Endometrium (tissue), 2 donors: ENCODE data around the gene ZC3H12A.

ENCODE experiments used
- FAIRE-seq: peaks from 2 replicates; lab custom pipeline; 2012; peaks lifted over from hg19 to GRCh38; lab: Jason Lieb, UNC
- donor health status: control.
- donor health status: control.

Gene ZC3H12A

DNA sequence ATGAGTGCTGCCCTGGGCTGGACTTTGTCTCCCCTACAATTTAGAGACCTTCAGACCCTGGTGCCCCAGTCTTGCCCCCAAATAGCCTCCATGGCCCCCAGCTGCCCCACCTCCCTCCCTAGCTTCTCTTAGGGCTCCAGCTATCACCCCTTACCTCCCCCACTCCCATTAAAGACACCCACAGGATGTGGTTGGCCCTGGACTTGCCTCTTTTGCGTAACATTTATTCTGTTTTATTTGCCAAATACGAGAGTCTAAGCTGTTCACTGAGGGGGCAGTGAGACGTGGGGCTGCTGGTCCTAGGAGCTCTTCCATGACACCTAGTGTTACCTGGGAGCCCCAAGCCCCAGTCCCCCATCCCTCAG lies 4.5 kb downstream of the ZC3H12A start:
- FAIRE-seq: no peak

DNA sequence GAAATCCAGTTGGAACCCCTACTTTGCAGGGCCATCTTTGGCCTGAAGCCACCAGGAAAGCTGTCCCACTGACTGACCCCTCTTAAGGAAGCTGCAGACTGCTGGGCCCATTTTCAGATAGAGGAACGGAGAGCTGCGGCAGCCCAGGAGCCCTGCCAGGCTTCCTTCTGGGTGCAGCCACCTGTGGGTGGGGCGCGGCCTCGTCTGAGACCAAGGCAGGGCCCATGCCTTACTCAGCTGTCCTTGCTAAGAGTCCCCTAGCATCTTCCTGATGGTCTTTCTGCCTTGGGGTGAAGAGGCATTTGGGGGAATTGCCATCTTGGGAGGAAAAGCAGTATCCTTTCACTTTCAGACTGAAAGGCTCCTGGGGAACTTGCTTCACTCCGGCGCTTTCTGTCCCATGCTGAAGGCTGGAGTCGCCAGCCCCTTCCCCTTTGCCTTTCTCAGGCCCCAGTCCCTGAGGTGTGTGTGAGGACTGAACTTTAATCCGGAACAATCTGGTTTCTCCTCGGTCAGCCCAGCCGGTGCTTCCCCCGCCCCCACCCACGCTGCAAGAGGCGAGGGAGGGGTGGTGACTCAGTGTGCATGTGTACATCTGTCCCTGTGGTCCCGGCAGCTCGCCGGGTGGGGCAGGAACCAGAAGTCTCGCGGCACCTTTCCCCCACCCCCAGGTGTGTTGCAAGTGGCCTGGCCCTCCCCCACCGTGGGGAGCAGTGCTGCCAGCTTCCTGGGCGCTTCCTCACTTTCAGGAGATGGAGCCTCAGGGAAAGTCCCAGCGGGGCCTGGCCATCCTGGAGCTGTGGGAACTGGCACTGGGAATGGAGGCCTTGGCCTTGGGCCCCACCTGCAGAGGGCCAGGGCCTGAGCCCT lies 5.1 kb downstream of the ZC3H12A start:
- no peak for FAIRE-seq

DNA sequence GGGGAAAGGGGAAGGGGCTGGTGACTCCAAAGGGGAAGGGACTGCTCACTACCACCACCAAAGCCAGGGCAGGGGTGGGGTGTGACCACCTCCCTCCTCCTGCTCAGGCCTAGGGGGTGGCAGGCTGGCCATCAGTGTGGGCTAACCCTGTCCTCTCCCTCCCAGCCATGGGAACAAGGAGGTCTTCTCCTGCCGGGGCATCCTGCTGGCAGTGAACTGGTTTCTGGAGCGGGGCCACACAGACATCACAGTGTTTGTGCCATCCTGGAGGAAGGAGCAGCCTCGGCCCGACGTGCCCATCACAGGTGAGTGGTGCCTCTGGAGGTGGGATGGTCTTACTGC lies 5.7 kb downstream of the ZC3H12A start:
- no peak for FAIRE-seq

DNA sequence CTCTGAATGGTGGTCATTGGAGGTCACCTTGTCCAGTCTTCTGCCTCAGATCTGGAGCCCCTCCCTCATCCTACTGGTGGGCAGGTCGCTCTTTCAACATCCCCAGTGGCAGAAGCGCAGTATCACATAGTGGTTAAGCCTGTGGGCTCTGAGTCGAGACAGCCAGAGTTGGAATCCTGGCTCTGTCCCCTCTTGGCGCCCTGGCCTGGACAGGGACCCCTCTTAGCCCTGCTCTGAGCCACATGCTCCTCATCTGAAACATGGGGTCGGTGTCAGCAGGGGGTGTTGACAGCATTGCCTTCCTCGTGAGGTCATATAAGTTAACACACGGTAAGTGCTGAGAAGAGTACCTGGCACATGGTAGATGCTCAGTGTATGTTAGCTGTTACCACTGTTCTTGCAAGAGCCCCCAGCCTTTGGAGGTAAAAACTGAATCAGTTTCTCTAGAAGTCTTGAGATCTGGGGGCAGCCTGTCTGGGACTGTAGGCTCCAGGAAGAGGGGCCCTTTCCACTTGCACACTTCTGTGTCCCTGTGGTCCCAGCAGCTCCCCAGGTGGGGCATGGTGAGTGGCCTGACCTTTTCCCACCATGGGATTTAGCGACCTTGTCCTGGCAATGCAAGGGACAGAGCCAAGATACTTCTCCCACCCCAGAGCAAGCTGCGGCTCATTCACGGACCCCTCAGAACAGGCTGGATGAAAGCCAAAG lies 6.4 kb downstream of the ZC3H12A start:
- FAIRE-seq: no peak

DNA sequence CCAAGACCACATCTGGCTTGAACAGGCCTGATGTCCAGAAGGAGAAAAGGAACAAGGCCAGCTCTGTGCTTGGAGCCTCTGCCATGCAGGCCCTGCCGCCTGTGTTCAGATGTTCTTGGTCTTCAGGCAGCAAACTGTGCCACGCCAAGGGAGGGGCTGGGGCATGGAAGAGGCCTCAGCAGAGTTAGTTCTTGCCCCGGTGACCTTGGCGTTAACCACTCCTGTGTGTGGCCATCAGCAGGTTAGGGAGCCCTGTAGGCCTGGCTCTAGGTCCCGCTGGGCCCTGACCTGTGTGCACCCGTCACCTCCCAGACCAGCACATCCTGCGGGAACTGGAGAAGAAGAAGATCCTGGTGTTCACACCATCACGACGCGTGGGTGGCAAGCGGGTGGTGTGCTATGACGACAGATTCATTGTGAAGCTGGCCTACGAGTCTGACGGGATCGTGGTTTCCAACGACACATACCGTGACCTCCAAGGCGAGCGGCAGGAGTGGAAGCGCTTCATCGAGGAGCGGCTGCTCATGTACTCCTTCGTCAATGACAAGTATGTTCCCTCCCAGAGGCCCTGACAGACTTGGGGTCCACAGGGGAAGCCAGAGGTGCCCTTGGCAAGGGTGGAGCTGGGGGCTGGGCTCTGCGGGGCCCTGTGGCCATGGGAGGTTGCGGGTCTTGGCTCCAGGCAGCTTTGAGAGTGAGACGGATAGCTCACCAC lies 7.1 kb downstream of the ZC3H12A start:
- FAIRE-seq: no peak

DNA sequence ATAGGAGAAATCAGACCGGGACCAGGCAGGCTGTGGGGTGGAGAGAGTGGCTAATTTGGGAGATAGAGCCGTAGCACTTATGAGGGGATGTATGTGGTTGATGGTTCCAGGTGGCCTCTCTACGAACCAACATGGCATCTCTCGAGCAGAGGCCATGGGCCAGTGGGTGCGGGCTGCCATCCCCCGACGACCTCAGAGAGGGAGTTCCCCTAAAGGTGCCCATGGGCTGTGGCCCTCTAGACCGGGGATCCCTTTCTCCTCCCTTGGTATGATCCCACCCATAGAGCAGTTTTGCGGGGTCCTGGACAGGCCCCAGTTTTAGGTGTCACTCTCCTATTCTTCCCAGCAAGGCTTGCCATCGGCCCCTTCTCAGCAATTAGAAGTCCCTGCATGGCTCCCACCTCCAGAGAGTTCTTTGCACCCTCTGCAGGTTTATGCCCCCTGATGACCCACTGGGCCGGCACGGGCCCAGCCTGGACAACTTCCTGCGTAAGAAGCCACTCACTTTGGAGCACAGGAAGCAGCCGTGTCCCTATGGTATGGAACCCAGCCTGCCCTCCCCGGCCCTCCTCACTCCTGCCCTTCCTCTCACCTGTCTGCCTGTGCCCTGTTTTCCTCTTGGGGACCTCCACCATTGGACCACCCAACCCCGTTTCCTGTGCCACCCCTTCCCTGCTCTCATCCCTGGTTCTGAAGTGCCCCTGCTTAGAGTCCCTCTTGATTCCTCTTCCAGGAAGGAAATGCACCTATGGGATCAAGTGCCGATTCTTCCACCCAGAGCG lies 7.8 kb downstream of the ZC3H12A start:
- FAIRE-seq: no peak

DNA sequence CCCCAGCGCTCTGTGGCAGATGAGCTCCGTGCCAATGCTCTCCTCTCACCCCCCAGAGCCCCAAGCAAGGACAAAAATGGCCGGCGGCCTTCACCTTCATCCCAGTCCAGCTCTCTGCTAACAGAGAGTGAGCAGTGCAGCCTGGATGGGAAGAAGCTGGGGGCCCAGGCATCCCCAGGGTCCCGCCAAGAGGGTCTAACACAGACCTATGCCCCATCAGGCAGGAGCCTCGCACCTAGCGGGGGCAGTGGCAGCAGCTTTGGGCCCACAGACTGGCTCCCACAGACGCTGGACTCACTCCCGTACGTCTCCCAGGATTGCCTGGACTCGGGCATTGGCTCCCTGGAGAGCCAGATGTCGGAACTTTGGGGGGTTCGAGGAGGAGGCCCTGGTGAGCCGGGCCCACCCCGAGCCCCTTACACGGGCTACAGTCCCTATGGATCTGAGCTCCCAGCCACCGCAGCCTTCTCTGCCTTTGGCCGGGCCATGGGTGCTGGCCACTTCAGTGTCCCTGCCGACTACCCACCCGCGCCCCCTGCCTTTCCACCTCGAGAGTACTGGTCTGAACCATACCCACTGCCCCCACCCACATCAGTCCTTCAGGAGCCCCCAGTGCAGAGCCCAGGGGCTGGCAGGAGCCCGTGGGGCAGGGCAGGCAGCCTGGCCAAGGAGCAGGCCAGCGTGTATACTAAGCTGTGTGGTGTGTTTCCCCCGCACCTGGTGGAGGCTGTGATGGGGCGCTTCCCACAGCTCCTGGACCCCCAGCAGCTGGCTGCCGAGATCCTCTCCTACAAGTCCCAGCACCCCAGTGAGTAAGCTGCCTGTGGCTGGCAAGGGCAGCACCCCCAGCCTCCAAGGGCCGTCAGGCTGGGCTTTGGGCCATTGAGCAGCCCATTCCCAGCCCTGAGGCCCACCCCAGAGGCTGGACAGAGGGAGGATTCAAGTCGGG lies 8.7 kb downstream of the ZC3H12A start:
- FAIRE-seq: no peak

DNA sequence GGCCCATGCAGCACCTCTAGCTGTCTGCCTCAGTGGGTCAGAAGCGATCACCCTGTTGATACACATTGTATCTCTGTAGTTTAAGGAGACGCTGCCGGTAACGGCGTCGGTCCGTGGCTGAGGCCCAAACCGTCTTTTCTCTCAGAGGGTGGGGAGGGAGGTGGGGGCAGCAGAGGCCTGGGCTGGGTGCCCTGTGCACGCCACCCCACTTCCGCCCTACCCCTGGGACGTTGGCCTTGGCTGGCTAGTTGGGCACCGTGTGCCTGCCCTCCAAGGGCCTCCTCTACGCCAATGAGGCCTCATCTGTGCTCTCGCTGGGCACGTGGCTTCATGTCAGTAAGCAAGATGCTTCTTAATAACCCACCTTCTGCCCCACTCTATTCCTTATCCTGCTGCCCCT lies 9.4 kb downstream of the ZC3H12A start:
- no peak for FAIRE-seq

DNA sequence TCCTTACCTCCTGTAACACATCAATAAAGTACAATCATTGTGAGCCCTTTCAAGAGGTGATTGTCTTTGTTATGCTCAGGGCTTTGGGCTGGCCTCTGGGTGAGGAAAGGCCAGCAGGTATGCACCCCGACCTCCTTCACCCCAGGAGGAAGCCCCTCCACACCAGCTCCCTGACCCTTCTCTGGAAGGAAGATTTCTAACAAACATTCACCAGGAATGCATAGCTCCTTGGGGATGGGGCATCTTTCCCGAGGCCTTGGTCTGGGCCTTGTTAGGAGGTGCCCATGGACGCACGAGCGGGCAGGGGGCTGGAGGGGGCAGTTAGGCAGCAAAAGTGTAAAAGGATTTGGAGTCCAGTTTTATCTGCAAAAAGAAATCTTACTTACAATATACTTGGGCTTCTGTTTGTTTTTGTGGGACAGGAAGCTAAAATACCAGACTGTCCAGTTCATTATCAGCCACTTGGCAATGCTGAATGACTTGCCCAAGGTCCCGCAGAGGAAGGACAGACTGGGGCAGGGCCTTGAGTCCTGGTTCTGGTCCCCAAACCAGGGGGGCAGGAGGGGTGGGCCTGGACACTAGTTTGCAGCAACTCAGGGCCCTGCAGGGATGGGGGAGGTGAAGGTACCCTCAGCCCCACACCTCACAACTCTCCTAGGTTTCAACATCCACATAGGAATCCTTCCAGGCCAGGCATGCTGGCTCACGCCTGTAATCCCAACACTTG lies 10.1 kb downstream of the ZC3H12A start:
- no peak for FAIRE-seq

DNA sequence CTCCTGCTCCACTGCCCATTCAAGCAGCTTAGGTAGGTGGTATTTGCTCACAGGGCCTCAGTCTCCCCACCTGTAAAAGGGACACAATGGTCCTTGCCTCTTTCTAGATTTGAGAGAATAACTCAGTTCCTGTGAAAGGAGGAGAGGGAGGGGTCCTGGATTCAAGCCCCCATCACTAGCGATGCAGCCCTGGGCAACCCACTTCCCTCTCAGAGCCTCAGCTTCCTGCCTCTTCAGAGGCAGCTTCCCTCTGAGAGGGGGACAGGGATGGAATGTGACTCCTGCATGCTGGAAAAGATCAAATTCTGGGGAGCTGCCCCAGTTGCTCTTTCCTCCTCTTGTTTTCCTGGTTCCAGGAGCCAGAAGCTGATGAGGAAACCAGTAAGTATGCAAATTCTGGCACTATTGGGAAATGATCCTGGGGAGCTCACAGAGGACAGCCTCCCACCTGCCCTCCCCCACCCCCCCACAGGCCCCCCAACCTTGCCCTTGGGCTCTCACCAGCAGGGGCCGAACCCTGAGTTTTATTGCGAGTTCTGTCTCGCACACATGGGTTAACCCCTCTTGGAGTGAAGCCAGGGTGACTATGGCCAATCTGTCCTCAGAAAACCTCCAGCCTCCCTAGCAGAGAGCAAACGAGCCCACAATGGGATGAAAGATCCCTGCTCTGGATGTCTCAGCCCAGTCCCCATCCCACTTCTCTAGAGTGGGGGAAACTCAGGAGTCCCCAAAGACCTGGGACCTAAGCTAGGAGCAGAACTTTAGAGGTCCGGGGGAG lies 11.7 kb downstream of the ZC3H12A start:
- no peak for FAIRE-seq

DNA sequence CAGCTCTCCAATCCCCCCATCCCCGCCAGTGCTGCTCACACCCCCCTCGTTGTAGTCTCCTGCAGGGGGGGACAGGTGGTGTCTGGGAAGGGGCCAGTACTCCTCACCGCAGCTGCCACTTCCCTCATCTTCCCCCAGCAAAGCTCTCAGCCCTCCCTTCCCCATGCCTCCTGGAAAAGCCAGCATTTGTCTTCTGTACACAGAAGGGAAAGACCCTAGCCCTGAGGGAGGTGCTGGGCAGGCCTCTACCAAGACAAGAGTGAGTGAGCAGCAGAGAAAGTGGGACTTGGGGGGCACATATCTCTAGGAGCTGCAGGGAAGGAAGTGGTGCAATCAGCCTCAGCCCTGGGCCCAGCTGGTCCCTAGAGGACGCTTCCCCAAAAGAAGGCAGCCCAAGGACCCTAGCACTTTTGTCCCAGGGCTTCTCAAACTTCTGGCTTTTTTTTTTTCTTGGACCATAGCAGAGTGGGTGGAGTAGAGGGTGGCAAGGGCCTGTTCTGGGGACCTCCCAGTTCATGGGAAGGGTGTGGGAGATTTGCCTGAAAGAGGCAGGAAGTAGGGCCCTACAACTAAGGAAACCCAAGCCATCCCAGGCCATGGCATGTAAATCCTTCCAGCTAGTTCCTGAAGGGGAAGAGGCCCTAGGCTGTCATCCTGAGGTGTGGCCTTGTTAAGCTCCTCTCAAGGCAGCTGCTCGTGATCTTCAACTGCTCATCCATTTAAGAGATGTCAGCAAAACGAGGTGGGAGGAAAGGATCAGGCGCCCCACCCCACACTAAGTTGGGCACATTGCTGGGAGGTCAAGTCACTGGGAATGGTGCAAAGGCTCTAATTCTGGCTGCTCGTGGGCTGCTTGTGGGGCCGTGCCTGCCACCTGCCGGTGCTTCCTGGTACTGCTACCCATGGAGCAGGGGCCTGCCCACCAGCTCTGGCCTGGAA lies 12.6 kb downstream of the ZC3H12A start:
- FAIRE-seq: no peak

DNA sequence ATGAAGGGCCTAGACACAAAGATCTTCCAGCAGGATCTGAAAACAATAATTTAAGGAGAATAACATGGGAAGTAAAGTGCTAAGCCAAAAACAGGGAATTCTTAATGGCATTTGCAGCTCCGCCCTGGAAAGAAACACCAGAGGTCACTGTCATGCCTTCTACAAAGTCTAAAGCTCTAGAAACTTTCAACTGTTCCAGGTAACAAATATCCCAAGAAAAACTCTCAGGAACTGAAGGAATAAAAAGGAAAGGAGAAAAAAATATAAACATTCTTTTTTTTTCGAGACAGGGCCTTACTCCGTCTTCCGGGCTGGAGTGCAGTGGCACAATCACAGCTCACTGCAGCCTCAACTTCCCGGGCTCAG lies 13.2 kb downstream of the ZC3H12A start:
- no peak for FAIRE-seq

DNA sequence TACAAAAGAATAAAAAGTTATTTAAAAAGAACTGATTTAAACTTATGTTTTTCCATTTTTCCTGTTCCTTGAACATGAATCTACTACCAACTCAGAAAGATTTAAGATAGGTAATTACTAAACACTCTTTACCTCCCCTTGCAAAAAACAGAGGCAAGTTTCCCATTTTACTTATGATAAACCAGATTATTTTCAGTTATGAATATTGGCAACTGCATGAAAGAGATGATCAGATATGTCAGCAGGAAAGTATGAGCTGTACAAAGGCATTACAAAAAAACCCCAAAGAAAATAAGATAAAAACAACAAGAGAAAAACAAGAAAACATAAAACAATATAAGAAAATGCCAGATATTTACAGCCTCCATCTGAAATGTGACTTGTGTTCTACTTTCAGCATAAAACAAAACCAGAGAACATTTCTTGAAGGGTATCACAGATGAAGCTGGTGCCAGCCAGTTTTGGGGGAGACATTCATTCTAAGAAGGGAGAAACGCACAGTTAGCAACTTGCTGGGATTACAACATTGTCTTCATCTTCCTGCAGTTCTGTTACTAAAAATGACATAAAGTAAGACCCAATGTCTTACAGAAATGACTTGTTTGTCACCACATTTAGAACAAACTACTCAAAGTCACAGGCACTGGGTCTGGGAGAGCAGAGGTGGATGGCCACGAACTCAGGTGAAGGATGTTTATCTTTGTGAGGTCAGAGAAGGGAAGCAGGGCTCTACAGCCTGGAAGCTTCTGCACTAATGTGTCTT lies 19.1 kb downstream of the ZC3H12A start:
- FAIRE-seq: no peak

DNA sequence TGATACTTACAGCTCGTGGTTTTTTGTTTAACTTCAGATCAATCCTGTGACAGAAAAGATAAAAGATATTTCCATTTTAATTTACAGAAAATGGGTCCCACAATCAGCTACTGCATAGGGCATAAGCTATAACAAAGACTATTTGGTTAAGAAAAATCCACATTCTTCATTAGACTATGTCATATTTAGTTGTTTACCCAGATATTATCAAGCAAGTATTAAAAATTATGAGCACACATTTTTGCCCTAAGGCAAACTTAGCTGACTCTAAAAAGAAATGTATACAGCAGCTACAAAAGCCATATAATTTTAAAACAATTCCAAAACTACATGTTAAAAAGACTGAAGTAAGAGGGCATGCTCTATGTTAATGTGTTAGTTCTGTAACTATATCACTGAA lies 21.5 kb downstream of the ZC3H12A start:
- FAIRE-seq: no peak

DNA sequence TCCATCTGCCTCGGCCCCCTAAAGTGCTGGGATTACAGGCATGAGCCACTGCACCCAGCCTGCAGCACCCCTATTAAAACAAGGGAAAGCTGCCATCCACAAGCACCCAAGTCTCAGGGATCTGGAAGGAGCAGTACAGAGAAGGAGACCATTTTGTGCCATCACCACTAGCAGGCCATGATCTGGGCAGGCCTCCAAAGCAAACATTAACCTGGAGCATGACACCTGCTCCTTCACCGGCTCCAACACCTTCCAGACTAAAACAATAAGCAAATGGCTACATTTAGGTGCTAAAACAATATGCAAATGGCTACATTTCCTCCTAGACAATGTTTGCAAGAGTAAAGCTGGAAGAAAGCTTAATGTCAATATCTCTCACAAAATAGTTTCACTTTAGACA lies 23.5 kb downstream of the ZC3H12A start:
- FAIRE-seq: no peak

DNA sequence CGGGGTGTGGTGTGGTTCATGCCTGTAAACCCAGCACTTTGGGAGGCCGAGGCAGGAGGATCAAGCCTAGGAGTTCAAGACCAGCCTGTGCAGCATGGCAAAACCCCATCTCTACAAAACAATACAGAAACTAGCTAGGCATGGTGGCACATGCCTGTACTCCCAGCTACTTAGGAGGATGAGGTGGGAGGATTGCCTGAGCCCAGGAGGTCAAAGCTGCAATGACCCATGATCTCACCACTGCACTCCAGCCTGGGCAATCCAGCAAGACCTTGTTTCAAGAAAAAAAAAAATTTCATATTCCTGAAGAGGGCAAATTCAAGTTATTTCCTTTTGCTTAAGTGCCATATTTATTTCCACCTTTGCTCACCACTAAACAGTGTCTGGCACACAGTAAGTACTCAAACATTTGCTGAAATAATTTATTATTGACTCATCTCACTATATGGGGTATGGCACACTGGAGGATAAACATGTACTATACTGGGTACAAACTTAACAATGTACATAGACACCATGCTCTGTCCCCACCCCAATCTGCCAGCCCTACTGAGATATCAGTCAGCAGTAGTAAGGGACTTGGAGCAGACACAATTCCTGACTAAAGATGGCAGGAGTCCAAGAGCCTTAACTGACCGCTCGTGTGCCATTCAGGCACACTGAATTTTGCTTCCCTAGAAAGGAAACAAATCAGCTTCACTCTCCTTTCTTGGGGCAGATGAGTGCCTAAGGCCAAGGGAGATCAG lies 24.7 kb downstream of the ZC3H12A start:
- no peak for FAIRE-seq

DNA sequence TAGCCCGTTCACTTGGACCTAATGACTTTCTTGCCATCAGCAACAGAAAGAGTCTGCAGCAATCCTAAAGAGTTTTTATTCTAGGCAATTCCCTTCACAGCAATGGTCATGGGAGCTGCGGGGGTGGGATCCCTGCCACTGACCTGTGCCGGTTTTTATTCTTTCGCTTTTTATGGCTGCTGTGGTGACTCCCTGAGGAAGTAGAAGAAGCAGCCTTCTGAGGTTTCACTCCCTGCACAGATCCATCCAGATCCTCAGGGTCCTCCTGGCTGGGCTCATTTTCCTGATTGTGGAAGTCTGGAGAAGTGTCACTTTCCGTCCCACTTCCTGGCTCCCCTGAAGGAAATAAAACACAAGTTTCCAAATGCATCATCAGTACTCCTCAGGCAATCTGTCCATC lies 27.3 kb downstream of the ZC3H12A start:
- FAIRE-seq: no peak
